Neural cell (in vitro differentiated cells): ENCODE data around the gene PLCB4. TPM values are rescaled to one million over a fixed set of nuclear protein-coding genes. Genes with fewer than 3 reads are reported as not detected.
"Not testable (repeated sequence)": the region's sequence is repeated elsewhere in the genome, so short reads cannot be mapped to it uniquely, and the experiment has no call there.

ENCODE experiments used
- H2AFZ ChIP-seq: fragments of 200-600, 300-800 bp; sonication (generic), shearing (Covaris generic); 2 replicates; pipeline ENCODE4 v1.6.0; 2014; ENCODE audit warnings: low read depth, mild to moderate bottlenecking, antibody characterized with exemption, low read length, moderate library complexity
- H3F3A ChIP-seq: fragments of 200-600 bp; shearing (Covaris generic); 2 replicates; pipeline ENCODE4 v1.6.1; 2016; ENCODE audit warnings: mild to moderate bottlenecking, moderate library complexity, mixed read lengths, antibody characterized with exemption, low read length; ENCODE audit not compliant: insufficient read depth, poor library complexity, severe bottlenecking
- H3K27ac ChIP-seq: fragments of 200-600, 300-800 bp; sonication (generic), shearing (Covaris generic); 2 replicates; pipeline ENCODE4 v1.5.1; 2014; ENCODE audit warnings: mild to moderate bottlenecking, low read length, moderate library complexity
- H3K27me3 ChIP-seq: fragments of 300-800, 200-600 bp; sonication (generic), shearing (Covaris generic); 2 replicates; pipeline ENCODE4 v1.6.0; 2014; ENCODE audit warnings: mild to moderate bottlenecking, low read depth, low read length, moderate library complexity; ENCODE audit not compliant: insufficient read depth
- H3K36me3 ChIP-seq: fragments of 300-800, 200-600 bp; sonication (generic), shearing (Covaris generic); 2 replicates; pipeline ENCODE4 v1.5.1; 2014; ENCODE audit warnings: mild to moderate bottlenecking, antibody characterized with exemption, low read length, moderate library complexity; ENCODE audit not compliant: insufficient read depth
- H3K4me2 ChIP-seq: fragments of 300-800, 200-600 bp; sonication (generic), shearing (Covaris generic); 2 replicates; pipeline ENCODE4 v1.6.0; 2014; ENCODE audit warnings: mild to moderate bottlenecking, low read length
- H3K4me3 ChIP-seq: fragments of 300-800, 200-600 bp; sonication (generic), shearing (Covaris generic); 2 replicates; pipeline ENCODE4 v1.5.1; 2014; ENCODE audit warnings: mild to moderate bottlenecking, low read length, moderate library complexity
- H3K79me2 ChIP-seq: fragments of 200-600 bp; shearing (Covaris generic); replicated peaks from 2 replicates; pipeline ENCODE4 v1.6.0; 2014; ENCODE audit warnings: mild to moderate bottlenecking, low read length, moderate library complexity; ENCODE audit not compliant: insufficient read depth
- H3K9ac ChIP-seq: fragments of 300-800, 200-600 bp; sonication (generic), shearing (Covaris generic); 2 replicates; pipeline ENCODE4 v1.6.1; 2016; ENCODE audit warnings: mild to moderate bottlenecking, low read length, mixed read lengths
- H3K9me2 ChIP-seq: fragments of 200-600 bp; shearing (Covaris generic); 2 replicates; pipeline ENCODE4 v1.6.1; 2016; ENCODE audit warnings: mild to moderate bottlenecking, low read length, mixed read lengths; ENCODE audit not compliant: insufficient read depth
- H3K9me3 ChIP-seq: fragments of 200-600, 300-800 bp; sonication (generic), shearing (Covaris generic); 2 replicates; pipeline ENCODE4 v1.6.1; 2016; ENCODE audit warnings: mild to moderate bottlenecking, mixed run types, low read length, moderate library complexity, mixed read lengths
- H4K20me1 ChIP-seq: fragments of 200-600 bp; shearing (Covaris generic); 2 replicates; pipeline ENCODE4 v1.6.1; 2016; ENCODE audit warnings: mild to moderate bottlenecking, mixed run types; ENCODE audit not compliant: insufficient read depth
- CTCF ChIP-seq: fragments of 450-650 bp; IDR thresholded peaks from 2 replicates; pipeline ENCODE4 v1.5.1; 2014; ENCODE audit warnings: antibody characterized with exemption, mild to moderate bottlenecking, moderate library complexity; ENCODE audit not compliant: poor library complexity, severe bottlenecking
- EP300 ChIP-seq: fragments of 450-650 bp; conservative IDR thresholded peaks from 2 replicates; pipeline ENCODE4 v1.6.1; 2014; ENCODE audit warnings: antibody characterized with exemption, mild to moderate bottlenecking, moderate library complexity; ENCODE audit not compliant: poor library complexity, severe bottlenecking
- EZH2 ChIP-seq: fragments of 200-600, 300-800 bp; shearing (Covaris generic), sonication (generic); IDR thresholded peaks from 2 replicates; pipeline ENCODE4 v1.6.1; 2014; ENCODE audit warnings: antibody characterized with exemption, low read length, borderline replicate concordance, mild to moderate bottlenecking; ENCODE audit not compliant: insufficient read depth, poor library complexity, severe bottlenecking
- MXI1 ChIP-seq: fragments of 450-650 bp; conservative IDR thresholded peaks from 2 replicates; pipeline ENCODE4 v1.6.1; 2014; ENCODE audit warnings: antibody characterized with exemption, mild to moderate bottlenecking; ENCODE audit not compliant: poor library complexity, severe bottlenecking
- POLR2AphosphoS5 ChIP-seq: IDR thresholded peaks from 2 replicates; pipeline ENCODE4 v1.6.1; 2012
- RAD21 ChIP-seq: fragments of 450-650 bp; conservative IDR thresholded peaks from 2 replicates; pipeline ENCODE4 v1.6.1; 2014; ENCODE audit warnings: antibody characterized with exemption, mild to moderate bottlenecking, moderate library complexity
- REST ChIP-seq: IDR thresholded peaks from 2 replicates; pipeline ENCODE4 v1.6.1; 2012; ENCODE audit warnings: borderline replicate concordance
- SMC3 ChIP-seq: fragments of 450-650 bp; conservative IDR thresholded peaks from 2 replicates; pipeline ENCODE4 v1.6.1; 2014; ENCODE audit warnings: antibody characterized with exemption, mild to moderate bottlenecking, moderate library complexity; ENCODE audit not compliant: poor library complexity
- TAF1 ChIP-seq: IDR thresholded peaks from 2 replicates; pipeline ENCODE4 v1.6.1; 2012; ENCODE audit warnings: low read depth
- polyA plus RNA-seq: library from polyadenylated mRNA; depleted of rRNA; stranded (reverse); fragments of >200 nt; gene quantifications from 2 replicates; pipeline ENCODE4 v1.2.3, GENCODE V29; 2014

Gene PLCB4
- polyA plus RNA-seq, 1 donor from 2014 or later, result 13.1 TPM

GRCh38 chr20:9152139-9152538 is 83.3 kb downstream of the PLCB4 start:
- not testable (repeated sequence) for H3K9me3 ChIP-seq, H3F3A ChIP-seq, H3K9ac ChIP-seq, H3K4me2 ChIP-seq, H3K79me2 ChIP-seq, H3K36me3 ChIP-seq, H2AFZ ChIP-seq, H4K20me1 ChIP-seq, H3K4me3 ChIP-seq, H3K9me2 ChIP-seq, H3K27ac ChIP-seq, H3K27me3 ChIP-seq

GRCh38 chr20:9154464-9155024 is 85.7 kb downstream of the PLCB4 start:
- Histone ChIP-seq H2AFZ (no peak overlapping the region), H3K36me3 (no peaks in the 10 kb centered on the region), H3K4me2 (no peak overlapping the region), H3K9ac (no peak overlapping the region), H3K27ac (no peak overlapping the region), H3F3A (no peaks in the 10 kb centered on the region), H3K4me3 (no peak overlapping the region), H3K9me3 (peaks cover 5% of the 10 kb centered on the region), H3K9me2 (no peaks in the 10 kb centered on the region), H3K79me2 (no peaks in the 10 kb centered on the region), H4K20me1 (no peaks in the 10 kb centered on the region), H3K27me3 (no peaks in the 10 kb centered on the region)
- TF ChIP-seq TAF1 (no peak), RAD21 (no peak), SMC3 (no peak), REST (no peak), EP300 (no peak), CTCF (no peak), POLR2AphosphoS5 (no peak), EZH2 (no peak), MXI1 (no peak)
